Measurements from ENCODE around the gene PPFIA4. TPM values are rescaled to one million over a fixed set of nuclear protein-coding genes. Genes with fewer than 3 reads are reported as not detected.
A peak's percentile ranks its signal among the peaks of the same experiment; 100 is the strongest.

Gene PPFIA4
- polyA plus RNA-seq, 1 donor (not counting 4 experiments of a cell fraction or from before 2014, with no cell fraction given) = 2.3 TPM

DNA sequence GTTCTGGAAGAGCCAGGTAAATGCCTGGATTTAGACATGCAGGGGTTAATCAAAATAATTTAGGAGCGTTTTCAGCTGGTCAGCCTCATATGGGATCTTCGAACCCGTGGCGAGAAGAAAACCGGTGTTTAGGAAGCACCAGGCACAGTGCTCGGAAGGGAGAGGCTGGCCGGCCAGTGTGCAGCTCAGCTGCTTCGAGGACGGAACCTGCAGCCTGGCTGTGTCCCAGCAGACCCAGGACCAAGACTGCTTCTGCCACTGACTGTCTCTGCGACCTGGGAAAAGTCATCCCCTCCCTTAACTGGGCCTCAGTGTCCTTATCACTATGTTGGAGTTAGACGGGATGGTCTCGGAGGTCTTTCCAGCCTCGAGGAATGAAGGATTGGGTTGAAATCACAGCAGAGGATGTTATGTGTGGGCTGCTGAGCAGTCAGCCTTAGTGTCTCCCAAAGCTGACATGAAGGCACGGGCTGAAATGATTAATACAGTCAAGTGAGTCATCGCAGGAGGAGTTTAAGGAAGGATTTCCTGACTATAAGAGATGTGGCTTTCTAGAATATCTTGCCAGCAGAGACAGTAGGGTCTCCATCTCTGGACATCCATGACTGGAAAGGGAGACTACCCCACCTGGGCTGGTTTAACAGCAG, 20.8 kb downstream of the PPFIA4 start:
- Histone ChIP-seq H3K36me3 (ENCODE audit: control insufficient read depth in 2 of 2, extremely low read depth in 1 of 2, insufficient read depth in 2 of 2, low read length in 2 of 2) (peaks cover 0 to 5% of the 10 kb centered on the region in 2 experiments), H3K9me3 (ENCODE audit: control insufficient read depth, low read depth, low read length) (no peaks in the 10 kb centered on the region), H3K4me3 (ENCODE audit: control insufficient read depth in 2 of 3, extremely low read depth in 1 of 3, insufficient read depth in 2 of 3, low read depth in 1 of 3, low read length in 3 of 3) (no peak overlapping the region), H3K79me2 (ENCODE audit: control insufficient read depth, insufficient read depth, low read length) (no peaks in the 10 kb centered on the region), H2AFZ (ENCODE audit: control insufficient read depth, low read length) (no peak overlapping the region), H3K4me2 (ENCODE audit: control insufficient read depth, extremely low read depth, insufficient read depth, low read depth, low read length) (peak overlapping the region; percentile 4), H3K27ac (ENCODE audit: control insufficient read depth, insufficient read depth, low read length) (no peak overlapping the region), H3K9ac (ENCODE audit: control insufficient read depth, extremely low read depth, insufficient read depth, low read length) (no peak overlapping the region), H4K20me1 (ENCODE audit: control insufficient read depth, extremely low read depth, insufficient read depth, low read length) (peaks cover 3% of the 10 kb centered on the region), H3K9me1 (ENCODE audit: control insufficient read depth, extremely low read depth, insufficient read depth, low read length) (no peaks in the 10 kb centered on the region), H3K4me1 (ENCODE audit: control insufficient read depth, extremely low read depth, insufficient read depth, low read length) (peaks cover 8% of the 10 kb centered on the region), H3K27me3 (ENCODE audit: control insufficient read depth, extremely low read depth, insufficient read depth, low read length) (no peaks in the 10 kb centered on the region)
- DNase-seq (ENCODE audit: low read depth, low spot score) (no peak), FAIRE-seq (peak; percentile 92)
- dilution Hi-C loops (cut with MboI; ENCODE audit: extremely low pct_ligation_motif_present, low sequenced_read_pairs) = loop anchor here (25.0 kb wide), 1 partner anchor 215 kb away; no protein-coding TSS in a partner anchor
- TF ChIP-seq EZH2 (IDR thresholded peaks at IDR 0.05; ENCODE audit: low read length) (no peak), CTCF (optimal IDR thresholded peaks at IDR 0.05 in 1 of 3, IDR thresholded peaks at IDR 0.05 in 1 of 3, conservative IDR thresholded peaks at IDR 0.05 in 1 of 3; ENCODE audit: extremely low read depth in 1 of 3, insufficient read depth in 2 of 3, low read length in 3 of 3) (no peak)

DNA sequence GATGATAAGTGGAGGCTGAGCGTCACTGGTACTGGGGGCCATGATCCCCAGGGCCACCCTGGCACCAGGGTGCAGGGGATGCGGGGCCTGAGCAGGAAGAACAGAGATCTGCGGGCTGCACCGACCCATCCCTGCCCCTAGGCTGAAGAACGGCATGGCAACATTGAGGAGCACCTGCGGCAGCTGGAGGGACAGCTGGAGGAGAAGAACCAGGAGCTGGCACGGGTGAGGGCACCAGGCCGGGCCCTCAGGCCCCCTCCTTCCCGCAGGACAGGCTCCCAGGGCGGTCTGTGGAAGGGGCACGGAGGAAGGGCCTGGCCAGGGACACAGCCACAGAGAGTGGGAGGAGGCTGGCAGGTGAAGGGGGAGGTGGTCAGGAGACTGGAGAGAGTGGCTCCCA, 21.8 kb downstream of the PPFIA4 start:
- Histone ChIP-seq H3K27me3 (ENCODE audit: control insufficient read depth, extremely low read depth, insufficient read depth, low read length) (no peaks in the 10 kb centered on the region), H3K4me1 (ENCODE audit: control insufficient read depth, extremely low read depth, insufficient read depth, low read length) (peaks cover 8% of the 10 kb centered on the region), H4K20me1 (ENCODE audit: control insufficient read depth, extremely low read depth, insufficient read depth, low read length) (peaks cover 3% of the 10 kb centered on the region), H3K4me3 (ENCODE audit: control insufficient read depth in 2 of 3, extremely low read depth in 1 of 3, insufficient read depth in 2 of 3, low read depth in 1 of 3, low read length in 3 of 3) (no peak overlapping the region), H3K79me2 (ENCODE audit: control insufficient read depth, insufficient read depth, low read length) (no peaks in the 10 kb centered on the region), H2AFZ (ENCODE audit: control insufficient read depth, low read length) (no peak overlapping the region), H3K4me2 (ENCODE audit: control insufficient read depth, extremely low read depth, insufficient read depth, low read depth, low read length) (no peak overlapping the region), H3K27ac (ENCODE audit: control insufficient read depth, insufficient read depth, low read length) (no peak overlapping the region), H3K9ac (ENCODE audit: control insufficient read depth, extremely low read depth, insufficient read depth, low read length) (no peak overlapping the region), H3K36me3 (ENCODE audit: control insufficient read depth in 2 of 2, extremely low read depth in 1 of 2, insufficient read depth in 2 of 2, low read length in 2 of 2) (peaks cover 0 to 5% of the 10 kb centered on the region in 2 experiments), H3K9me3 (ENCODE audit: control insufficient read depth, low read depth, low read length) (no peaks in the 10 kb centered on the region), H3K9me1 (ENCODE audit: control insufficient read depth, extremely low read depth, insufficient read depth, low read length) (no peaks in the 10 kb centered on the region)
- no peak for TF ChIP-seq CTCF (optimal IDR thresholded peaks at IDR 0.05 in 1 of 3, IDR thresholded peaks at IDR 0.05 in 1 of 3, conservative IDR thresholded peaks at IDR 0.05 in 1 of 3; ENCODE audit: extremely low read depth in 1 of 3, insufficient read depth in 2 of 3, low read length in 3 of 3)
- TF ChIP-seq EZH2 (IDR thresholded peaks at IDR 0.05; ENCODE audit: low read length) = no peak
- DNase-seq (ENCODE audit: low read depth, low spot score) = no peak
- no peak for FAIRE-seq
- dilution Hi-C loops (cut with MboI; ENCODE audit: extremely low pct_ligation_motif_present, low sequenced_read_pairs) = loop anchor here (25.0 kb wide), 1 partner anchor 214 kb away; no protein-coding TSS in a partner anchor
